Central memory CD8-positive, alpha-beta T cell (primary cell): Measurements from ENCODE around the gene PPP1R1B.
A peak's percentile ranks its signal among the peaks of the same experiment; 100 is the strongest.
"Not testable (repeated sequence)": the region's sequence is repeated elsewhere in the genome, so short reads cannot be mapped to it uniquely, and the experiment has no call there.

Experiments used
- ATAC-seq: fragments of 150-1000 bp; cut with Tn5 transposase; replicated peaks from 2 replicates; pipeline ENCODE4 v1.10.0; 2022; ENCODE audit warnings: mild to moderate bottlenecking, moderate FRiP score, moderate number of reproducible peaks; ENCODE audit not compliant: poor library complexity, severe bottlenecking; ENCODE audit errors: extremely low read depth
- DNase-seq, 2 donors: peaks; one replicate each; pipeline ENCODE4 v3.0.0; 2021; ENCODE audit warnings: low spot score in 2 of 2
- H3K27ac Mint-ChIP-seq: one replicate; pipeline ENCODE4 v1.8.0; 2022; ENCODE audit warnings: low read depth, mild to moderate bottlenecking, moderate library complexity, mixed read lengths
- H3K27me3 Mint-ChIP-seq: one replicate; pipeline ENCODE4 v1.8.0; 2022; ENCODE audit warnings: mixed read lengths
- H3K36me3 Mint-ChIP-seq: one replicate; pipeline ENCODE4 v1.8.0; 2022; ENCODE audit warnings: mild to moderate bottlenecking, moderate library complexity, mixed read lengths; ENCODE audit not compliant: insufficient read depth
- H3K4me1 Mint-ChIP-seq: one replicate; pipeline ENCODE4 v1.8.0; 2022; ENCODE audit warnings: mixed read lengths
- H3K4me3 Mint-ChIP-seq: one replicate; pipeline ENCODE4 v1.8.0; 2022; ENCODE audit warnings: mild to moderate bottlenecking, moderate library complexity, mixed read lengths
- H3K9me3 Mint-ChIP-seq: one replicate; pipeline ENCODE4 v1.8.0; 2022; ENCODE audit warnings: mixed read lengths

The PPP1R1B gene

GRCh38 chr17:39626171-39627046, at the start of gene PPP1R1B:
Gene PPP1R1B, plus strand, starts transcription at chr17:39626952. Its CDS starts 441 bp downstream, at chr17:39627393.
- peaks cover 52% of the 10 kb centered on the region for H3K27me3 Mint-ChIP-seq
- no peak for ATAC-seq
- no peaks in the 10 kb centered on the region for H3K9me3 Mint-ChIP-seq
- H3K4me3 Mint-ChIP-seq: peak within 1 kb of the TSS; percentile 43
- no peak within 1 kb of the TSS for H3K27ac Mint-ChIP-seq
- peaks cover 35% of the 10 kb centered on the region for H3K4me1 Mint-ChIP-seq
- DNase-seq: no peak
- H3K36me3 Mint-ChIP-seq: peaks cover 5% of the 10 kb centered on the region

- H3K27ac Mint-ChIP-seq: no peak overlapping the region
- H3K36me3 Mint-ChIP-seq: no peaks in the 10 kb centered on the region
- no peaks in the 10 kb centered on the region for H3K27me3 Mint-ChIP-seq
- H3K9me3 Mint-ChIP-seq: no peaks in the 10 kb centered on the region
- H3K4me1 Mint-ChIP-seq: no peaks in the 10 kb centered on the region
- DNase-seq: no peak
- no peak for ATAC-seq
- no peak overlapping the region for H3K4me3 Mint-ChIP-seq
Observed at GRCh38 chr17:39578272-39578671, 48.5 kb upstream of the PPP1R1B start.

GRCh38 chr17:39579318-39580081, 47.3 kb upstream of the PPP1R1B start:
- H3K27ac Mint-ChIP-seq: no peak overlapping the region
- no peaks in the 10 kb centered on the region for H3K4me1 Mint-ChIP-seq
- no peak for ATAC-seq
- H3K27me3 Mint-ChIP-seq: no peaks in the 10 kb centered on the region
- no peak for DNase-seq
- no peak overlapping the region for H3K4me3 Mint-ChIP-seq
- no peaks in the 10 kb centered on the region for H3K36me3 Mint-ChIP-seq
- no peaks in the 10 kb centered on the region for H3K9me3 Mint-ChIP-seq

GRCh38 chr17:39580082-39580468, 46.7 kb upstream of the PPP1R1B start:
- Mint-ChIP-seq H3K9me3 (no peaks in the 10 kb centered on the region), H3K27ac (no peak overlapping the region), H3K4me3 (no peak overlapping the region), H3K36me3 (no peaks in the 10 kb centered on the region), H3K4me1 (no peaks in the 10 kb centered on the region), H3K27me3 (no peaks in the 10 kb centered on the region)
- DNase-seq (no peak), ATAC-seq (no peak)

DNA sequence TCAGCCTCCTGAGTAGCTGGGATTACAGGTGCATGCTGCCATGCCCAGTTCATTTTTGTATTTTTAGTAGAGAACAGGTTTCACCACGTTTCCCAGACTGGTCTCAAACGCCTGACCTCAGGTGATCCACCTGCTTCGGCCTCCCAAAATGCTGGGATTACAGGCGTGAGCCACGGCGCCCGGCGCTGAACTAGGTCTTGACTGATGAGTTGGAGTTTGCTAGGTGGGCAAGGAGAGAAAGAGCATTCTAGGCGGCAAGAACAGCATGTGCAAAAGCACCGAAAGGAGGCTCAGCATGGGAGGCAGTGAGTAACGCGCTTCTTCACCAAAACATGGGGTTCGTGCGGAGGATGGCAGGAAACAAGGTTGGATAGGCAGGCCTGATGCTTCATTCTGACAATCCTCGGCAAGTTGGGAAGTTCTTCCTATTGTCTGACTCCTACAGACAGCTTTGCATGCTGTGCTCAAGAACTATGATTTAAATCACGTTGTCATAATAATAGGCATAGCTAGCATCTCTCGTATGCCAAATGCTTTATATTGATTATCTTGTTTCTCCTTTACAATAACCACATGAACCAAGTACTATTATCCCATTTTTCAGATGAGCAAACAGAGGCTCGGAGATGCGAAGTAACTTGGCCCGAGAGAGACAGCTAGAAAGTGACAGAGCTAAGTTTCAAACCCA, 45.5 kb upstream of the PPP1R1B start:
- H3K36me3 Mint-ChIP-seq: no peaks in the 10 kb centered on the region
- H3K4me3 Mint-ChIP-seq: no peak overlapping the region
- no peaks in the 10 kb centered on the region for H3K9me3 Mint-ChIP-seq
- DNase-seq (no peak), ATAC-seq (no peak)
- H3K4me1 Mint-ChIP-seq: no peaks in the 10 kb centered on the region
- no peak overlapping the region for H3K27ac Mint-ChIP-seq
- H3K27me3 Mint-ChIP-seq: no peaks in the 10 kb centered on the region

DNA sequence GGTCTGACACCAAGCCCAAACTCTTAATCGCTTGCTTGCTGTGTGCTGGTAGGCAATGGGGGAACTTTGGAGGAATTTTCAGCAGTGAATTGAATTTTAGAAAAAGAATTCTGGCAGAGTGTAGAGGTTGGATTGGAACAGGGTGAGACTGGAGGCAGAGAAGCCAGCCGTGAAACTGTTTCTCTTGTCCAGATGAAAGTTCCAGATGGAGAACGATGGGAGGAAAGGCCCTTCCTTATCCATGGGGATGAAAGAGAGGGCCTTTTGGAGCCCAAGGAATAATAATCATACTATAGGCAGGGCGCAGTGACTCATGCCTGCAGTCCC, 45.0 kb upstream of the PPP1R1B start:
- Mint-ChIP-seq H3K4me3 (no peak overlapping the region), H3K36me3 (no peaks in the 10 kb centered on the region), H3K27ac (no peak overlapping the region), H3K27me3 (no peaks in the 10 kb centered on the region), H3K9me3 (no peaks in the 10 kb centered on the region), H3K4me1 (no peaks in the 10 kb centered on the region)
- ATAC-seq (no peak), DNase-seq (no peak)

DNA sequence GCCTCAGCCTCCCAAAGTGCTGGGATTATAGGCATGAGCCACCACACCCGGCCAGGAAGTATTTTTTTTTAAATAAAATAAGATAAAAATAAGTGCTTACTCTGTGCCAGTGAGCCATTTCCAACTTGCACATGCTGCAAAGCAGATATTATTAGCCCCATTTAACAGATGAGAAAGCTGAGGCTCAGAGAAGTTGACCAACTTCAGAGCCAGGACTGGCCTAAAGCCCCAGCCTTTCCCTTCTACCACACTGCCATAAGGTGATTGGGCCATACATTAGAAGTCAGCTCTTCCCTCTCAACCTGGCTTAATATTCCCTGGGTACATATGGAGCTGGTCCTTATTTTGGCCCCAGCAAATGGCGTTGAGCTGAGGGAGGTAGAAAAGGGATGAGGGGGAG, 44.1 kb upstream of the PPP1R1B start:
- ATAC-seq (no peak), DNase-seq (no peak)
- no peaks in the 10 kb centered on the region for H3K4me1 Mint-ChIP-seq
- no peak overlapping the region for H3K4me3 Mint-ChIP-seq
- H3K27me3 Mint-ChIP-seq: no peaks in the 10 kb centered on the region
- no peak overlapping the region for H3K27ac Mint-ChIP-seq
- H3K9me3 Mint-ChIP-seq: no peaks in the 10 kb centered on the region
- H3K36me3 Mint-ChIP-seq: no peaks in the 10 kb centered on the region

GRCh38 chr17:39590180-39590579, 36.6 kb upstream of the PPP1R1B start:
- peaks cover 51% of the 10 kb centered on the region for H3K27me3 Mint-ChIP-seq
- DNase-seq, H3K9me3 Mint-ChIP-seq, ATAC-seq, H3K4me3 Mint-ChIP-seq, H3K36me3 Mint-ChIP-seq, H3K27ac Mint-ChIP-seq, H3K4me1 Mint-ChIP-seq: not testable (repeated sequence)

- DNase-seq: no peak
- Mint-ChIP-seq H3K4me3 (no peak overlapping the region), H3K27me3 (peaks cover 71% of the 10 kb centered on the region), H3K9me3 (no peaks in the 10 kb centered on the region), H3K36me3 (no peaks in the 10 kb centered on the region), H3K27ac (no peak overlapping the region), H3K4me1 (peaks cover 12% of the 10 kb centered on the region)
- ATAC-seq: no peak
Observed at GRCh38 chr17:39591958-39592954, 34.5 kb upstream of the PPP1R1B start.

DNA sequence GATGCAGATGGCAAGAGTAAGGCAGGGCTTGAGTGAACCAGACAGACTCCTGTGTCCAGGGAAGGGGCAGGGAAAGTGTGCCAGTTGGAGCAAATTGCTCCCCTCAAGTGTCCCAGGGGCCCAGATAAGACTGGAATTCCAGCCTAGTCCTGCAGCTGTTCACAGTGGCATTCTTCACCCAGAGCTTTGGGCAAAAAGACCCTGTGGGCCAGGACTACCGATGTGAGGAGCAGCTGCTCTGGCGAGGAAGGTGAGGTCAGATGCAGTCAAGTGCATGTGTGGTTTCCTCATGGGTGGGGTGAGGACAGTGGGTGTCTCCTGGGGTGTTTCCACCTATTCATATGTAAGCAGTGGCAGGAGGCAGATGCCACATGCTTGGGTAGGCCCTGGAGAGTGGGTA, 33.4 kb upstream of the PPP1R1B start:
- Mint-ChIP-seq H3K4me3 (no peak overlapping the region), H3K9me3 (no peaks in the 10 kb centered on the region), H3K36me3 (no peaks in the 10 kb centered on the region), H3K27me3 (peaks cover 83% of the 10 kb centered on the region), H3K4me1 (peaks cover 17% of the 10 kb centered on the region), H3K27ac (no peak overlapping the region)
- ATAC-seq (no peak), DNase-seq (no peak)

DNA sequence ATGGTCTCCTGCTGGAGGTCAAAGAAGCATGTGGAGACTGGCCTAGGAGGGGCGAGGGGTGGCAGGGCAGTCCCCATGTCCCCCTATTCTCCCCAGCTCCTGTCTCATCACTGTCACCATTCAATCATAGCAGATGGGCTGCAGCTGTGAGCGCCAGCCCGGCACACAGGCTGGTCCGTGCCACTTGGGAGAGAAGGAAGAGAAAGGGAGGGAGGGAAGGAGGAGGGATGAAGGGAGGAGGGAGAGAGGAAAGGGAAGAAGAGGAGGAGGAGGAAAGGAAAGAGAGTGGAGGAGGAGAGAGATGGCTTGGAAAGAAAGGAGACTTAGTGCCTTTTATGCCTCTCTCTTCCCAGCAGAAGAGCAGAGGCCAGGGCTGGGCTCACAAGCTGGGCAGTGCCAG, 31.5 kb upstream of the PPP1R1B start:
- DNase-seq: no peak
- ATAC-seq: no peak
- Mint-ChIP-seq H3K4me3 (no peak overlapping the region), H3K4me1 (peaks cover 21% of the 10 kb centered on the region), H3K27me3 (peaks cover 84% of the 10 kb centered on the region), H3K27ac (no peak overlapping the region), H3K9me3 (no peaks in the 10 kb centered on the region), H3K36me3 (no peaks in the 10 kb centered on the region)
